Measurements from ENCODE around the gene SLC5A4. TPM values are rescaled to one million over a fixed set of nuclear protein-coding genes. Genes with fewer than 3 reads are reported as not detected.

SLC5A4 gene
- total RNA-seq, 1 experiment from 2014 or later, result not detected

- no peak overlapping the region for H3K27ac Mint-ChIP-seq (ENCODE audit: unreplicated experiment)
- no peaks in the 10 kb centered on the region for H3K9me3 ChIP-seq
- ChIA-PET CTCF (no interaction called here), POLR2A (no interaction called here)
- H3K4me1 ChIP-seq, result no peaks in the 10 kb centered on the region
- no peak overlapping the region for H3K4me3 ChIP-seq (ENCODE audit: low read depth, low read length)
- H3K27me3 Mint-ChIP-seq (ENCODE audit: insufficient read depth, unreplicated experiment), result peaks cover 13% of the 10 kb centered on the region
- BruUV-seq (replicated peaks), result no TSS peak
- no peaks in the 10 kb centered on the region for H3K36me3 Mint-ChIP-seq (ENCODE audit: insufficient read depth, unreplicated experiment)
- TF ChIP-seq, protein P1, sequence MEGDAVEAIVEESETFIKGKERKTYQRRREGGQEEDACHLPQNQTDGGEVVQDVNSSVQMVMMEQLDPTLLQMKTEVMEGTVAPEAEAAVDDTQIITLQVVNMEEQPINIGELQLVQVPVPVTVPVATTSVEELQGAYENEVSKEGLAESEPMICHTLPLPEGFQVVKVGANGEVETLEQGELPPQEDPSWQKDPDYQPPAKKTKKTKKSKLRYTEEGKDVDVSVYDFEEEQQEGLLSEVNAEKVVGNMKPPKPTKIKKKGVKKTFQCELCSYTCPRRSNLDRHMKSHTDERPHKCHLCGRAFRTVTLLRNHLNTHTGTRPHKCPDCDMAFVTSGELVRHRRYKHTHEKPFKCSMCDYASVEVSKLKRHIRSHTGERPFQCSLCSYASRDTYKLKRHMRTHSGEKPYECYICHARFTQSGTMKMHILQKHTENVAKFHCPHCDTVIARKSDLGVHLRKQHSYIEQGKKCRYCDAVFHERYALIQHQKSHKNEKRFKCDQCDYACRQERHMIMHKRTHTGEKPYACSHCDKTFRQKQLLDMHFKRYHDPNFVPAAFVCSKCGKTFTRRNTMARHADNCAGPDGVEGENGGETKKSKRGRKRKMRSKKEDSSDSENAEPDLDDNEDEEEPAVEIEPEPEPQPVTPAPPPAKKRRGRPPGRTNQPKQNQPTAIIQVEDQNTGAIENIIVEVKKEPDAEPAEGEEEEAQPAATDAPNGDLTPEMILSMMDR (IDR thresholded peaks at IDR 0.05; ENCODE audit: insufficient read depth in 1 of 2, low read depth in 1 of 2, low read length in 1 of 2, severe bottlenecking in 1 of 2, unreplicated experiment in 1 of 2), result no peak
- no peaks in the 10 kb centered on the region for H3K4me1 Mint-ChIP-seq (ENCODE audit: low read depth, unreplicated experiment)
- no peak overlapping the region for H3K4me3 Mint-ChIP-seq (ENCODE audit: unreplicated experiment)
- no peaks in the 10 kb centered on the region for H3K9me3 Mint-ChIP-seq (ENCODE audit: unreplicated experiment)
- H3K27me3 ChIP-seq (replicated peaks; ENCODE audit: control insufficient read depth, insufficient read depth, low read length), result no peaks in the 10 kb centered on the region; the same call in 1 of the 2 replicates
- intact Hi-C loops (cut with micrococcal nuclease; ENCODE audit: unreplicated experiment), result no loop called here
- no peak for DNase-seq
- H3K36me3 ChIP-seq (ENCODE audit: control insufficient read depth, insufficient read depth, low read length), result no peaks in the 10 kb centered on the region
Observed at GRCh38 chr22:32258791-32259190, 3.6 kb upstream of the SLC5A4 start.

GRCh38 chr22:32255726-32256125 lies 579 bp upstream of the SLC5A4 start:
- H3K4me3 Mint-ChIP-seq (ENCODE audit: unreplicated experiment), result no peak overlapping the region

GRCh38 chr22:32249231-32249630 lies 5.9 kb downstream of the SLC5A4 start:
- H3K27me3 ChIP-seq (replicated peaks; ENCODE audit: control insufficient read depth, insufficient read depth, low read length), result no peaks in the 10 kb centered on the region
- Mint-ChIP-seq H3K4me1 (ENCODE audit: low read depth, unreplicated experiment) (no peaks in the 10 kb centered on the region), H3K27ac (ENCODE audit: unreplicated experiment) (no peak overlapping the region), H3K4me3 (ENCODE audit: unreplicated experiment) (no peak overlapping the region), H3K27me3 (ENCODE audit: insufficient read depth, unreplicated experiment) (no peaks in the 10 kb centered on the region), H3K36me3 (ENCODE audit: insufficient read depth, unreplicated experiment) (no peaks in the 10 kb centered on the region), H3K9me3 (ENCODE audit: unreplicated experiment) (no peaks in the 10 kb centered on the region)
- no TSS peak for BruUV-seq (replicated peaks)
- DNase-seq, result no peak
- no peaks in the 10 kb centered on the region for H3K36me3 ChIP-seq (ENCODE audit: control insufficient read depth, insufficient read depth, low read length)
- POLR2A ChIA-PET, result no interaction called here
- H3K4me1 ChIP-seq, result peaks cover 14% of the 10 kb centered on the region; the same call in 1 of the 2 replicates
- intact Hi-C loops (cut with micrococcal nuclease; ENCODE audit: unreplicated experiment), result no loop called here
- CTCF ChIA-PET, result no interaction called here
- H3K9me3 ChIP-seq, result no peaks in the 10 kb centered on the region
- H3K4me3 ChIP-seq (ENCODE audit: low read depth, low read length), result no peak overlapping the region
- TF ChIP-seq, protein P1 (IDR thresholded peaks at IDR 0.05; ENCODE audit: insufficient read depth in 1 of 2, low read depth in 1 of 2, low read length in 1 of 2, severe bottlenecking in 1 of 2, unreplicated experiment in 1 of 2), result no peak

More at GRCh38 chr22:32255726-32256125, 579 bp upstream of the SLC5A4 start:
- H3K9me3 Mint-ChIP-seq (ENCODE audit: unreplicated experiment), result no peaks in the 10 kb centered on the region
- no peak overlapping the region for H3K4me3 ChIP-seq (ENCODE audit: low read depth, low read length)
- TF ChIP-seq, protein P1 (IDR thresholded peaks at IDR 0.05; ENCODE audit: insufficient read depth in 1 of 2, low read depth in 1 of 2, low read length in 1 of 2, severe bottlenecking in 1 of 2, unreplicated experiment in 1 of 2), result no peak
- H3K4me1 ChIP-seq, result no peaks in the 10 kb centered on the region
- H3K36me3 Mint-ChIP-seq (ENCODE audit: insufficient read depth, unreplicated experiment), result no peaks in the 10 kb centered on the region
- no TSS peak for BruUV-seq (replicated peaks)
- no peaks in the 10 kb centered on the region for H3K36me3 ChIP-seq (ENCODE audit: control insufficient read depth, insufficient read depth, low read length)
- intact Hi-C loops (cut with micrococcal nuclease; ENCODE audit: unreplicated experiment), result no loop called here
- no peaks in the 10 kb centered on the region for H3K4me1 Mint-ChIP-seq (ENCODE audit: low read depth, unreplicated experiment)
- H3K9me3 ChIP-seq, result no peaks in the 10 kb centered on the region
- H3K27me3 Mint-ChIP-seq (ENCODE audit: insufficient read depth, unreplicated experiment), result peaks cover 11% of the 10 kb centered on the region
- H3K27ac Mint-ChIP-seq (ENCODE audit: unreplicated experiment), result no peak overlapping the region
- CTCF ChIA-PET, result no interaction called here
- no peaks in the 10 kb centered on the region for H3K27me3 ChIP-seq (replicated peaks; ENCODE audit: control insufficient read depth, insufficient read depth, low read length)
- POLR2A ChIA-PET, result no interaction called here
- DNase-seq, result no peak

All from Caco-2 (cell line).